ENCODE measurements around the gene SPATA31C2. TPM values are rescaled to one million over a fixed set of nuclear protein-coding genes. Genes with fewer than 3 reads are reported as not detected.

Gene SPATA31C2
- total RNA-seq, 4 donors from 2014 or later = not detected

DNA sequence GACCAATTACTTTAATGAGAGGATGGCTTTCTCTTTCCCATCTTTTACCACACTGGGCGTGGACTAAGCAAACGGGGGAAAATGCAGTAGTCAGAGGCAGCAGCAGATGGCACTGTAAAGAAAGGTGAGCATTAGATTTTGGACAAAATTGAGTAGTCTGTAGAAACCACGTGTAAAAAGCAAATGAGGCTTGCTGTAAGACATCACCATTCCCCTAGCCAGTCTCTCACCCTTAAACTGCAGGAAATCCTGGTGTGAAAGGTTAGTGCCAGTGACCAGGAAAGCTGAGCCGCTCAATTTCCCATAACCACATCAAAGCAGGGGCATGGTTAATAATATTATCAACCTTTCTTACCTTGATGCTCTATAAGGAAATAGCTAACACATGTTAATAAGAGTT, 31.8 kb downstream of the SPATA31C2 start:
- Histone ChIP-seq H3K27ac (no peak overlapping the region), H3K36me3 (no peaks in the 10 kb centered on the region), H3K4me3 (no peak overlapping the region), H3K27me3 (no peaks in the 10 kb centered on the region), H3K9me3 (no peaks in the 10 kb centered on the region), H3K4me1 (peaks cover 0 to 3% (median 0%) of the 10 kb centered on the region in 3 donors)
- WGBS, 2 donors (ENCODE audit: low coverage in 1 of 2) = 0 to 21% methylated on average over 3 to 4 of the region's 4 CpGs
- peak; percentile 7 for ATAC-seq
- no peak for TF ChIP-seq EP300 (IDR thresholded peaks at IDR 0.05)
- TF ChIP-seq POLR2A (IDR thresholded peaks at IDR 0.05) = no peak
- TF ChIP-seq POLR2AphosphoS5 (IDR thresholded peaks at IDR 0.05) = no peak
- TF ChIP-seq, protein P1, sequence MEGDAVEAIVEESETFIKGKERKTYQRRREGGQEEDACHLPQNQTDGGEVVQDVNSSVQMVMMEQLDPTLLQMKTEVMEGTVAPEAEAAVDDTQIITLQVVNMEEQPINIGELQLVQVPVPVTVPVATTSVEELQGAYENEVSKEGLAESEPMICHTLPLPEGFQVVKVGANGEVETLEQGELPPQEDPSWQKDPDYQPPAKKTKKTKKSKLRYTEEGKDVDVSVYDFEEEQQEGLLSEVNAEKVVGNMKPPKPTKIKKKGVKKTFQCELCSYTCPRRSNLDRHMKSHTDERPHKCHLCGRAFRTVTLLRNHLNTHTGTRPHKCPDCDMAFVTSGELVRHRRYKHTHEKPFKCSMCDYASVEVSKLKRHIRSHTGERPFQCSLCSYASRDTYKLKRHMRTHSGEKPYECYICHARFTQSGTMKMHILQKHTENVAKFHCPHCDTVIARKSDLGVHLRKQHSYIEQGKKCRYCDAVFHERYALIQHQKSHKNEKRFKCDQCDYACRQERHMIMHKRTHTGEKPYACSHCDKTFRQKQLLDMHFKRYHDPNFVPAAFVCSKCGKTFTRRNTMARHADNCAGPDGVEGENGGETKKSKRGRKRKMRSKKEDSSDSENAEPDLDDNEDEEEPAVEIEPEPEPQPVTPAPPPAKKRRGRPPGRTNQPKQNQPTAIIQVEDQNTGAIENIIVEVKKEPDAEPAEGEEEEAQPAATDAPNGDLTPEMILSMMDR (IDR thresholded peaks at IDR 0.05) = peak; percentile 23 to 65 (median 62)

DNA sequence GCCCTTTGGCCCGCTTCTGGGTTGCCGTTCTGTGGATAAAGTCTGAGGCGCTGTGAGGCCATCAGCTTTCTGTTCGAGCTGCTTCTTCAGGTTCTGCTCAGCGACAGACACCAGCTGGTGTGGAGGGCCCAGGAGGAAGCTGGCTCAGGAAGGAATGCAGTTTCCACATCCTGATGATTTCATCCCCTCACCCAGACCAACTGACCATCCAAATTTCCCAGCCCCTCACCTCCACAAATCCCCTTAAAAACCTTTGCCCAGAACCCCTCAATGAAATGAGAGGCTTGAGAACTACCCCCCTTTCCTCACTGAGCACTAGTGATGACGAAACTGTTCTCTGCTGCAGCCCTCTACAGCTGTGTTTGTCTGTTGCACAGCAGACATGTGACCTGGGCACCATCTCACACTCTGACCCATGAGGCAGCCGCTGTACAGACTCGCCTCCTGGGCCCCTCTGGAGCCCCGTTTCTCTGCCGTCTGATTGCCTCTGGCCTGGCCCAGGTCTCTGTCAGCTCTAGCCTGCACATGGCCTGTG, 45.4 kb downstream of the SPATA31C2 start:
- ATAC-seq = peak; percentile 85
- Histone ChIP-seq H3K36me3 (no peaks in the 10 kb centered on the region), H3K4me3 (no peak overlapping the region), H3K27me3 (peaks cover 3% of the 10 kb centered on the region), H3K27ac (peak overlapping the region in 3 of 4 donors; percentile 32 to 46 (median 35)), H3K9me3 (no peaks in the 10 kb centered on the region), H3K4me1 (no peaks in the 10 kb centered on the region)
- WGBS, 2 donors (ENCODE audit: low coverage in 1 of 2) = 30 to 57% methylated on average over 4 to 10 of the region's 10 CpGs
- TF ChIP-seq, protein P1 (IDR thresholded peaks at IDR 0.05) = no peak
- TF ChIP-seq POLR2AphosphoS5 (IDR thresholded peaks at IDR 0.05) (no peak), EP300 (IDR thresholded peaks at IDR 0.05) (no peak), POLR2A (IDR thresholded peaks at IDR 0.05) (no peak)

DNA sequence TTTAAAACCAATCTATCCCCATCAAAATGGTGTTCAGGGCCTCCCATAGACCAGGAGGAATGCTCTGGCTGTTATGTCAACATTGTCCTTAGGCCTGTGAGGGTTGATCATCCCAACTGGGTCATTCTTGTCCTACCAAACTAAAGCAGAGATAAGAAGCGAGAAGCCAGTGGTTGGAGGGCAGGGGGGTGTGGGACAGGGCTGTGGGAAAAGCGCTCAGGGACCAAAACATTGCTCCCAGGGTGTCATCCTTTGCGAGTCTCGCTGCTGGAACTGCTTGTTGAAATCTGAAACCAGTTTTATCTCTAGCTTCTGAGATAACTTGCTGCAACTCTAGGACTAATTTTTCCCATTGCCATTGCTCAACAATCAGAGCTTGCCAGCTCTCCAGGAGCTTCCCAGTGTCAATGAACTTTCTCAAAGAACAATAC, 48.1 kb downstream of the SPATA31C2 start:
- WGBS, 2 donors (ENCODE audit: low coverage in 1 of 2) = 71 to 94% methylated on average over 4 of the region's 4 CpGs
- H3K36me3 ChIP-seq = no peaks in the 10 kb centered on the region
- H3K9me3 ChIP-seq = no peaks in the 10 kb centered on the region
- no peaks in the 10 kb centered on the region for H3K4me1 ChIP-seq
- ATAC-seq = no peak
- peaks cover 3% of the 10 kb centered on the region for H3K27me3 ChIP-seq
- H3K27ac ChIP-seq = no peak overlapping the region
- no peak overlapping the region for H3K4me3 ChIP-seq
- TF ChIP-seq POLR2AphosphoS5 (IDR thresholded peaks at IDR 0.05) (no peak), POLR2A (IDR thresholded peaks at IDR 0.05) (no peak)

DNA sequence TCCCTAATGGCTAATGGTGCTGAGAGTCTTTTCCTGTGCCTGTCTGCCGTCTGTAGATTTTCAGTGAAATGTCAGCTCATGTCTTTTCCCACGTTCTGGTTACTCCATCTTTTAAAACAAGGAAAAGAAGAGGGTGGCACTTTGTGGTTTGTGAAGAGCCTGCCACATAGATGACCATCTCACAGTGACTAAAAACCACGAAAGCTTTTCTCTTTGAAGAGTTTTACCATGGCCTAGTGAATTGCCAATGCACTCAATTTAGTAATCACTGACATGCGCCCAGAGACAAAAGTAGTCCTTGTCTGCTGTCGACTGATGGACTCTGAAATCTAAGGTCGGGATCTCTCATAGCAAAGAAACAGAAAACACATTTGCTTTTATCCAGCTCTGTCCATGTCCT, 50.4 kb downstream of the SPATA31C2 start:
- no peak for ATAC-seq
- 65 to 71% methylated on average over 6 of the region's 6 CpGs for WGBS, 2 donors (ENCODE audit: low coverage in 1 of 2)
- Histone ChIP-seq H3K27me3 (peaks cover 3% of the 10 kb centered on the region), H3K9me3 (peaks cover 0 to 1% (median 0%) of the 10 kb centered on the region in 3 donors), H3K36me3 (no peaks in the 10 kb centered on the region), H3K27ac (no peak overlapping the region), H3K4me3 (no peak overlapping the region), H3K4me1 (no peaks in the 10 kb centered on the region)
- TF ChIP-seq POLR2A (IDR thresholded peaks at IDR 0.05) = no peak
- TF ChIP-seq POLR2AphosphoS5 (IDR thresholded peaks at IDR 0.05) = no peak
- TF ChIP-seq EP300 (IDR thresholded peaks at IDR 0.05) = no peak
- TF ChIP-seq, protein P1 (IDR thresholded peaks at IDR 0.05) = no peak

DNA sequence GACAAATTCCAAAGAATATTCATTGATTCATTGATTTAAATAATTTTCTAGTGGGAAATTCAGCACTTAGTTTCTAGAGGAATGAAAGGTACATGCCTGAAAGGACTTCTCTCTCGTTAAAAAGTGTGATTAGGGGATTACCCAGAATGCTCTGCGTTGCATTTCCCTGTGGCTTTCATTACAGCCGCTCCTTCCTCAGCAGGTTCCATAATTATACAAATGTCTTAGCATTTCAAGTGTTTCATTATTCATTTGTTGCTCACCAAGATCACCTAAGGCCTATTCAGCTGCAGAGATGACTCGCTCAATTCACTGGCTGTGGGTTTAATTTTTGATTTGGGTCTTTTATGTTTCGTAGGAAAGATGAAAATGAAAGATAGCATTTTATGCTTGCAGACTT, 52.8 kb downstream of the SPATA31C2 start:
- no peaks in the 10 kb centered on the region for H3K36me3 ChIP-seq
- H3K4me3 ChIP-seq = no peak overlapping the region
- H3K9me3 ChIP-seq = peaks cover 0 to 7% (median 0%) of the 10 kb centered on the region in 3 donors
- H3K4me1 ChIP-seq = no peaks in the 10 kb centered on the region
- 94% methylated on average over 5 of the region's 5 CpGs for WGBS, 2 donors (ENCODE audit: low coverage in 1 of 2)
- no peak for ATAC-seq
- no peak overlapping the region for H3K27ac ChIP-seq
- TF ChIP-seq POLR2A (IDR thresholded peaks at IDR 0.05) = no peak
- no peak for TF ChIP-seq POLR2AphosphoS5 (IDR thresholded peaks at IDR 0.05)
- no peak for TF ChIP-seq EP300 (IDR thresholded peaks at IDR 0.05)
- TF ChIP-seq, protein P1 (IDR thresholded peaks at IDR 0.05) = no peak
- peaks cover 3% of the 10 kb centered on the region for H3K27me3 ChIP-seq
